Erythroblast (primary cell): ENCODE data around the gene ZNF24.

Experiments used
- GATA1 ChIP-seq: IDR thresholded peaks from 2 replicates; pipeline ENCODE4 v1.6.1; 2011; ENCODE audit warnings: low read depth, mild to moderate bottlenecking, control low read depth, low read length, moderate library complexity
- POLR2A ChIP-seq: IDR thresholded peaks from 2 replicates; pipeline ENCODE4 v1.6.1; 2011; ENCODE audit warnings: mild to moderate bottlenecking, low read length

DNA sequence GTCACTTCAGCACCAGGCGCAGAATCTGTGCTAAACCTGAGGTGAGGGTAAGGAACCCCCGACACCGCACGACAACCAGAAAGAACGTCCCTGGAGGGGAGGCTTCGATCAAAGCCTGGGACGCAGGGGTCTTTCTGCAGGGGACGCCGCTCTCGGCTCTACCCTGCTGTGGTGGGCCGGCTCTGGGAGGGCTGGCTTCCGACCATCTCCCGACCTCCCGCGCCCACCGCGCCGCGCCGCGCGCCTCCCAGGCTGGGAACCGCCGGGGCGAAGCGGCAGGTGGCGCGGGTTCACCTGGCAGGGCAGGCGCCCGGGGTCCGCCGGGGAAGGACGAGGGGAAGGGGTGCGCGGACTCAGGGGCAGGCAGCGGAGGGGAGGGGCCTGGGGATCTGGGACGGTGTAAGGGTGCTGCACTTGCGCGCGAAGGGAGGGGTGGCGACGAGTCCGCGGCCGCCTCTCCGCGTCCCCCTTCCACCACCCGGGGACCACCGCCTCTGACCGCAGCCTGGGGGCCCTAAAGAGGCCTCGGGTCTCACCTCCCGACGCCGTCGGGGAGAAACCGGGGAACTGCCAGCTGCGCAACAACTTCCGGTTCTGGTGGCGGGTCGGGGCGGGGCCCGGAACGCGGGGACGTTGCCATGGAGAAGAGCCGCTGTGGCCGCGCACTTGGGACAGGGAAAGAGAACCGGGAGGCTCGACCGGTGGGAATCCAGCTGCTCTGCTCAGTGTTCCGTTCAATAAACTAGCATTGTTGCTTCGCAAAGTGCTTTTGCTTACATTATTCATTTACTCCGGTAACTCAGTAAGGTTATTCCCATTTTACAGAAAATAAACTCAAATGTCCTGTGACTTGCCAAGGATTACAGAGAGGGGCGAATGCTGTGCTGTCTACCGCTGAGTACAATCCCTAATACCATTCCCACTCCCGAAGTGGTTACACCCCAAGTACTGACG lies 32.8 kb upstream of the ZNF24 start, which contains the start of gene ZNF396:
- TF ChIP-seq POLR2A (peak; percentile 34), GATA1 (no peak)
